ENCODE data around the gene UFM1. TPM values are rescaled to one million over a fixed set of nuclear protein-coding genes. Genes with fewer than 3 reads are reported as not detected.
"Not testable (repeated sequence)": the region's sequence is repeated elsewhere in the genome, so short reads cannot be mapped to it uniquely, and the experiment has no call there.

Gene UFM1
- total and polyA plus RNA-seq, 2 of the 13 experiments (the other 11 are each of a cell fraction or from before 2014, with no cell fraction given): 42.6 to 47.0 TPM

- FAIRE-seq: no peak
- ATAC-seq: no peak
- ChIA-PET POLR2A (no interaction called here), CTCF (ENCODE audit: low intra/inter-chr PET ratio, low total read pairs) (no interaction called here)
- H3K4me1 ChIP-seq (ENCODE audit: insufficient read depth, low read length): no peaks in the 10 kb centered on the region
- H3K4me2 ChIP-seq (ENCODE audit: low read depth, low read length): no peak overlapping the region
- no peak for DNase-seq (ENCODE audit: low spot score)
- H3K4me3 ChIP-seq (replicated peaks in 1 of 3; ENCODE audit: insufficient read depth in 1 of 3, low read depth in 2 of 3, low read length in 3 of 3): no peak overlapping the region
- H3K27me3 ChIP-seq (ENCODE audit: control insufficient read depth in 1 of 2, insufficient read depth in 2 of 2, low read length in 2 of 2): no peaks in the 10 kb centered on the region
- TF ChIP-seq ELF4 (CRISPR knock-in tag; IDR thresholded peaks at IDR 0.05; ENCODE audit: borderline replicate concordance) (no peak), CCDC6 (CRISPR knock-in tag; IDR thresholded peaks at IDR 0.05) (no peak), SOX6 (IDR thresholded peaks at IDR 0.05) (no peak), SOX6 (CRISPR knock-in tag; IDR thresholded peaks at IDR 0.05) (no peak), SNRNP70 (IDR thresholded peaks at IDR 0.05; ENCODE audit: low read depth, low read length) (no peak), ELF1 (CRISPR knock-in tag; IDR thresholded peaks at IDR 0.05) (no peak), MXD1 (CRISPR knock-in tag; IDR thresholded peaks at IDR 0.05) (no peak), ZNF460 (CRISPR knock-in tag; IDR thresholded peaks at IDR 0.05; ENCODE audit: borderline replicate concordance) (no peak), GPBP1L1 (CRISPR knock-in tag; IDR thresholded peaks at IDR 0.05) (no peak), ZFP36 (IDR thresholded peaks at IDR 0.05; ENCODE audit: borderline replicate concordance, low read depth, low read length, partially characterized antibody) (no peak), SP1 (IDR thresholded peaks at IDR 0.05) (no peak), SP1 (CRISPR knock-in tag; IDR thresholded peaks at IDR 0.05) (no peak), PHB2 (IDR thresholded peaks at IDR 0.05; ENCODE audit: partially characterized antibody) (no peak), ZNF205 (CRISPR knock-in tag; IDR thresholded peaks at IDR 0.05) (no peak), ZNF138 (CRISPR knock-in tag; IDR thresholded peaks at IDR 0.05; ENCODE audit: low read depth) (no peak), ZNF329 (CRISPR knock-in tag; IDR thresholded peaks at IDR 0.05; ENCODE audit: low read depth) (no peak), ATRX (CRISPR knock-in tag; IDR thresholded peaks at IDR 0.05; ENCODE audit: borderline replicate concordance) (no peak)
- no peak overlapping the region for H3K27ac ChIP-seq (ENCODE audit: extremely low read length, insufficient read depth, low read length)
- in situ Hi-C loops (cut with HindIII; ENCODE audit: extremely low pct_ligation_motif_present, low pct_unique_long_range_greater_than_20kb): no loop called here
- H2AFZ ChIP-seq (ENCODE audit: low read length): no peak overlapping the region
- no peak overlapping the region for H3K9ac ChIP-seq (ENCODE audit: insufficient read depth, low read depth, low read length)
- no peaks in the 10 kb centered on the region for H3K36me3 ChIP-seq (replicated peaks in 1 of 2; ENCODE audit: control insufficient read depth in 1 of 2, insufficient read depth in 2 of 2, low read length in 2 of 2)
- no peaks in the 10 kb centered on the region for H4K20me1 ChIP-seq (ENCODE audit: insufficient read depth, low read length)
- intact Hi-C loops (cut with micrococcal nuclease; ENCODE audit: unreplicated experiment): no loop called here
- H3K79me2 ChIP-seq (ENCODE audit: insufficient read depth, low read length): no peaks in the 10 kb centered on the region
- H3K9me3 ChIP-seq (ENCODE audit: low read length): peaks cover 41% of the 10 kb centered on the region
- BruUV-seq (replicated peaks): no TSS peak
These were observed 40.3 kb upstream of the UFM1 start for GRCh38 chr13:38309397-38309796.

GRCh38 chr13:38311175-38311574 lies 38.5 kb upstream of the UFM1 start:
- ATAC-seq; H3K9ac ChIP-seq (ENCODE audit: insufficient read depth, low read depth, low read length); in situ Hi-C loops (cut with HindIII; ENCODE audit: extremely low pct_ligation_motif_present, low pct_unique_long_range_greater_than_20kb); CTCF ChIA-PET (ENCODE audit: low intra/inter-chr PET ratio, low total read pairs); H2AFZ ChIP-seq (ENCODE audit: low read length); H3K27me3 ChIP-seq (ENCODE audit: control insufficient read depth in 1 of 2, insufficient read depth in 2 of 2, low read length in 2 of 2); intact Hi-C loops (cut with micrococcal nuclease; ENCODE audit: unreplicated experiment); H3K4me3 ChIP-seq (replicated peaks in 1 of 3; ENCODE audit: insufficient read depth in 1 of 3, low read depth in 2 of 3, low read length in 3 of 3); H4K20me1 ChIP-seq (ENCODE audit: insufficient read depth, low read length); H3K4me1 ChIP-seq (ENCODE audit: insufficient read depth, low read length); H3K4me2 ChIP-seq (ENCODE audit: low read depth, low read length); H3K36me3 ChIP-seq (replicated peaks in 1 of 2; ENCODE audit: control insufficient read depth in 1 of 2, insufficient read depth in 2 of 2, low read length in 2 of 2); DNase-seq (ENCODE audit: low spot score); FAIRE-seq; H3K79me2 ChIP-seq (ENCODE audit: insufficient read depth, low read length); H3K27ac ChIP-seq (ENCODE audit: extremely low read length, insufficient read depth, low read length); POLR2A ChIA-PET; BruUV-seq (replicated peaks): not testable (repeated sequence)
- WGBS (ENCODE audit: low lambda C conversion rate): 79% methylated on average over 10 of the region's 10 CpGs
- H3K9me3 ChIP-seq (ENCODE audit: low read length): peaks cover 31% of the 10 kb centered on the region

Measured in HepG2 (cell line).